Natural killer cell (primary cell): ENCODE measurements around the gene TMEM174. TPM values are rescaled to one million over a fixed set of nuclear protein-coding genes. Genes with fewer than 3 reads are reported as not detected.

ENCODE experiments used
- ATAC-seq, 3 donors: fragments of 150-1000 bp in 2 of 3; fragments of 200-7000 bp in 1 of 3; cut with Tn5 transposase; 1 replicate in 1 of 3; 2 replicates in 2 of 3; pipeline ENCODE4 v1.10.0; 2021; ENCODE audit warnings: mild to moderate bottlenecking in 2 of 3, moderate library complexity in 2 of 3
- DNase-seq, 2 donors: peaks; one replicate each; pipeline versions ENCODE4 v3.0.0 to v3.0.0-alpha.2; 2013 to 2021; ENCODE audit warnings: mixed read lengths in 1 of 2
- H3K27ac ChIP-seq: one replicate; pipeline ENCODE4 v1.5.1; 2013; ENCODE audit warnings: mild to moderate bottlenecking, low read length
- H3K27me3 ChIP-seq: one replicate; pipeline ENCODE4 v1.6.1; 2013; ENCODE audit warnings: low read length; ENCODE audit not compliant: control insufficient read depth, insufficient read depth
- H3K36me3 ChIP-seq: one replicate; pipeline ENCODE4 v1.6.1; 2013; ENCODE audit warnings: low read length; ENCODE audit not compliant: control insufficient read depth, insufficient read depth
- H3K4me1 ChIP-seq: one replicate; pipeline ENCODE4 v1.6.1; 2013; ENCODE audit warnings: low read length; ENCODE audit not compliant: control insufficient read depth, insufficient read depth
- H3K4me3 ChIP-seq: one replicate; pipeline ENCODE4 v1.5.1; 2013; ENCODE audit warnings: low read length
- H3K9me3 ChIP-seq: one replicate; pipeline ENCODE4 v1.6.1; 2013; ENCODE audit warnings: low read length; ENCODE audit not compliant: control insufficient read depth, insufficient read depth
- H3K27ac Mint-ChIP-seq, 2 donors: one replicate each; pipeline ENCODE4 v1.8.0; 2022; ENCODE audit warnings: mild to moderate bottlenecking in 2 of 2, mixed read lengths in 2 of 2, moderate library complexity in 1 of 2
- H3K27me3 Mint-ChIP-seq, 2 donors: one replicate each; pipeline ENCODE4 v1.8.0; 2022; ENCODE audit warnings: low read depth in 2 of 2, mixed read lengths in 2 of 2
- H3K36me3 Mint-ChIP-seq: one replicate; pipeline ENCODE4 v1.8.0; 2022; ENCODE audit warnings: mixed read lengths
- H3K4me1 Mint-ChIP-seq, 2 donors: one replicate each; pipeline ENCODE4 v1.8.0; 2022; ENCODE audit warnings: mixed read lengths in 2 of 2
- H3K4me3 Mint-ChIP-seq: one replicate; pipeline ENCODE4 v1.8.0; 2022; ENCODE audit warnings: mild to moderate bottlenecking, moderate library complexity, mixed read lengths
- H3K9me3 Mint-ChIP-seq, 2 donors: one replicate each; pipeline ENCODE4 v1.8.0; 2022; ENCODE audit warnings: mixed read lengths in 2 of 2
- WGBS: methylation state at CpG from one replicate; pipeline ENCODE4 v1.1.7; 2013; ENCODE audit warnings: missing lambda C conversion rate; ENCODE audit not compliant: insufficient coverage; 5-methylcytosine and 5-hydroxymethylcytosine counted together
- intact Hi-C: fragments of 100-400 bp; cut with micrococcal nuclease; formaldehyde crosslinking; loops from one replicate; pipeline ENCODE4 v1.14.2; 2022
- total RNA-seq, 4 donors: library from RNA; stranded (reverse); fragments of 120-200 nt in 1 of 4; gene quantifications; one replicate each; pipeline versions ENCODE4 v1.2.3 to v1.2.4, GENCODE V29; 2013 to 2022
- TF ChIP-seq, protein P1 (sequence below): fragments of 200-600 bp; IDR thresholded peaks from one replicate; pipeline ENCODE4 v1.8.0; 2022; ENCODE audit warnings: antibody characterized with exemption

TMEM174 gene
- total RNA-seq, 3 donors from 2014 or later (not counting 1 experiment from before 2014, with no cell fraction given): not detected

DNA sequence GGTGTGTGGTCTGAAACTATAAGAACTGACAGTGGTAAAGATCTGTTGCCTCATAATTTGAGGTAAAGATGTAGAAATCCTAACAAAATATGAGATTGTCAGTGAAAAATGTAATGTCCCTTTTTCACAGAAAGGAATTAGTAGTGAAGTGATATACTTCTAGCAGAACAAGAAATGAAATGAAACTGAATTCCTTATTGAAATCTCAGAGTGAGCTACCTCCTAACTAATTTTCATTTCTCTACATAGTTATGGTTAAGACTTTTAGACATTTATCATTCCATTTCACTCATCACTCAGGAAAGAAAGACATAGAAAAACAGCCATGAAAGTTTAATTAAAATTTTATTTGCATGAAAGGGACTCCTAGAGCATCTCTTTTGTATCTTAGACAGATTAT, 48.7 kb downstream of the TMEM174 start:
- DNase-seq: no peak
- H3K27me3 ChIP-seq: peaks cover 16% of the 10 kb centered on the region
- TF ChIP-seq, protein P1, sequence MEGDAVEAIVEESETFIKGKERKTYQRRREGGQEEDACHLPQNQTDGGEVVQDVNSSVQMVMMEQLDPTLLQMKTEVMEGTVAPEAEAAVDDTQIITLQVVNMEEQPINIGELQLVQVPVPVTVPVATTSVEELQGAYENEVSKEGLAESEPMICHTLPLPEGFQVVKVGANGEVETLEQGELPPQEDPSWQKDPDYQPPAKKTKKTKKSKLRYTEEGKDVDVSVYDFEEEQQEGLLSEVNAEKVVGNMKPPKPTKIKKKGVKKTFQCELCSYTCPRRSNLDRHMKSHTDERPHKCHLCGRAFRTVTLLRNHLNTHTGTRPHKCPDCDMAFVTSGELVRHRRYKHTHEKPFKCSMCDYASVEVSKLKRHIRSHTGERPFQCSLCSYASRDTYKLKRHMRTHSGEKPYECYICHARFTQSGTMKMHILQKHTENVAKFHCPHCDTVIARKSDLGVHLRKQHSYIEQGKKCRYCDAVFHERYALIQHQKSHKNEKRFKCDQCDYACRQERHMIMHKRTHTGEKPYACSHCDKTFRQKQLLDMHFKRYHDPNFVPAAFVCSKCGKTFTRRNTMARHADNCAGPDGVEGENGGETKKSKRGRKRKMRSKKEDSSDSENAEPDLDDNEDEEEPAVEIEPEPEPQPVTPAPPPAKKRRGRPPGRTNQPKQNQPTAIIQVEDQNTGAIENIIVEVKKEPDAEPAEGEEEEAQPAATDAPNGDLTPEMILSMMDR: no peak
- Mint-ChIP-seq H3K27me3 (peaks cover 27 to 66% of the 10 kb centered on the region in 2 donors), H3K4me1 (peaks cover 0 to 6% of the 10 kb centered on the region in 2 donors), H3K9me3 (no peaks in the 10 kb centered on the region), H3K27ac (no peak overlapping the region), H3K36me3 (no peaks in the 10 kb centered on the region), H3K4me3 (no peak overlapping the region)
- no peak overlapping the region for H3K4me3 ChIP-seq
- no peak overlapping the region for H3K27ac ChIP-seq
- intact Hi-C loops: no loop called here
- no peaks in the 10 kb centered on the region for H3K36me3 ChIP-seq
- ATAC-seq: no peak
- peaks cover 6% of the 10 kb centered on the region for H3K4me1 ChIP-seq
- H3K9me3 ChIP-seq: no peaks in the 10 kb centered on the region

DNA sequence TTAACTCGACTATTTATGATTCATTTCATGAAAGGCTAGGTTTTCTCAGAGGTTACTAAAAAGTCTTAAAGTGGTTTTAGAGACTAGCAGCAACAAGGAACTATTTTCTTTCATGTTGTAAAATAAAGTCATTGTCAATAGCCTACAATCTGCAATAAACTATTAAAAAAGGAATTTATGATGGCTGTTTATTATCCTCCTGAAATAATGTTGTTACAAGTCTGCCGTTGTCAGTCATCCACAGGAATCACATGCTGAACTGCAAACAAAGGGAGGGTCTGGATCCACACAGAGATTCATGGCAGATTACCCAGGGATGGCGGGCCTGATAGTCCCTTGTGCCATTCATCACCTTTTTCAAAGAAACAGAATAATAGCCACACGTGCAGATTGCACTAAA, 49.2 kb downstream of the TMEM174 start:
- no peak for ATAC-seq
- Histone ChIP-seq H3K36me3 (no peaks in the 10 kb centered on the region), H3K4me3 (no peak overlapping the region), H3K9me3 (no peaks in the 10 kb centered on the region), H3K27ac (no peak overlapping the region), H3K27me3 (peaks cover 11% of the 10 kb centered on the region), H3K4me1 (peaks cover 6% of the 10 kb centered on the region)
- H3K27me3 Mint-ChIP-seq: peaks cover 29 to 66% of the 10 kb centered on the region in 2 donors
- WGBS: 37% methylated on average over 2 of the region's 4 CpGs
- H3K9me3 Mint-ChIP-seq: no peaks in the 10 kb centered on the region
- intact Hi-C loops: no loop called here
- no peak overlapping the region for H3K4me3 Mint-ChIP-seq
- TF ChIP-seq, protein P1: no peak
- H3K36me3 Mint-ChIP-seq: no peaks in the 10 kb centered on the region
- DNase-seq: no peak
- peaks cover 0 to 6% of the 10 kb centered on the region in 2 donors for H3K4me1 Mint-ChIP-seq
- H3K27ac Mint-ChIP-seq: no peak overlapping the region

Other genes with a start within 250 kb of the TMEM174 start
- gene FCHO2, start 217.2 kb upstream of the TMEM174 start, total RNA-seq: 10 to 100 TPM; 18.5 to 23.4 (median 22.7) TPM
- 1 to 10 TPM in 1 of 3 donors, under 1 TPM in 2; 0.42 to 2.1 (median 0.88) TPM for gene TMEM171, start 52.6 kb upstream of the TMEM174 start, total RNA-seq